HEK293 (cell line): ENCODE results near the gene AEBP1.

Experiments
- CTCF ChIA-PET: fragments of 350-600 bp; formaldehyde crosslinking; extraction: SDS; loops from one replicate; lab custom pipeline; 2021; ENCODE audit warnings: antibody characterized with exemption; lab: Yijun Ruan, JAX
- POLR2A ChIA-PET: fragments of 300-600 bp; formaldehyde crosslinking; extraction: SDS; loops from one replicate; lab custom pipeline; 2020; ENCODE audit warnings: antibody characterized with exemption, inconsistent platforms; lab: Yijun Ruan, JAX
- H3K27ac ChIP-seq: fragments of 200-500 bp; sonication (Bioruptor generic); 2 replicates; pipeline ENCODE4 v1.5.1; 2014; ENCODE audit warnings: low read depth, low read length, control low read depth, inconsistent platforms; ENCODE audit errors: extremely low read depth
- H3K36me3 ChIP-seq, 2 experiments: fragments of 200-500 bp in 1 of 2; sonication (Bioruptor generic) in 1 of 2; 1 replicate in 1 of 2; 2 replicates in 1 of 2; pipeline ENCODE4 v1.5.1; 2014 to 2017; ENCODE audit warnings: inconsistent platforms in 2 of 2, low read length in 2 of 2; ENCODE audit not compliant: control insufficient read depth in 2 of 2, insufficient read depth in 1 of 2
- H3K4me1 ChIP-seq: fragments of 200-500 bp; sonication (Bioruptor generic); 2 replicates; pipeline ENCODE4 v1.5.1; 2014; ENCODE audit warnings: mild to moderate bottlenecking, low read length, inconsistent platforms; ENCODE audit not compliant: control insufficient read depth, insufficient read depth
- H3K4me3 ChIP-seq: 2 replicates; pipeline ENCODE4 v1.5.1; 2011; ENCODE audit warnings: low read depth, mild to moderate bottlenecking, control low read depth, low read length, moderate library complexity
- H3K9me3 ChIP-seq: fragments of 200-500 bp; sonication (Bioruptor generic); 2 replicates; pipeline ENCODE4 v1.5.1; 2014; ENCODE audit warnings: low read depth, low read length, inconsistent platforms; ENCODE audit not compliant: control insufficient read depth, insufficient read depth
- GLI2 ChIP-seq: fragments of 450-650 bp; formaldehyde crosslinking; IDR thresholded peaks from 2 replicates; pipeline ENCODE4; 2017; ENCODE audit warnings: missing biosample characterization, missing genetic modification characterization, low read depth, borderline replicate concordance
- GLI4 ChIP-seq: fragments of 450-650 bp; formaldehyde crosslinking; IDR thresholded peaks from 2 replicates; pipeline ENCODE4 v1.5.1; 2016; ENCODE audit warnings: missing biosample characterization, missing genetic modification characterization
- GLIS1 ChIP-seq: fragments of 450-650 bp; formaldehyde crosslinking; IDR thresholded peaks from 2 replicates; pipeline ENCODE4 v1.5.1; 2016; ENCODE audit warnings: missing biosample characterization, missing genetic modification characterization
- KLF7 ChIP-seq: fragments of 450-650 bp; formaldehyde crosslinking; IDR thresholded peaks from 2 replicates; pipeline ENCODE4 v1.5.1; 2016; ENCODE audit warnings: missing biosample characterization, missing genetic modification characterization, borderline replicate concordance
- MYNN ChIP-seq: fragments of 450-650 bp; formaldehyde crosslinking; IDR thresholded peaks from 2 replicates; pipeline ENCODE4 v1.5.1; 2016; ENCODE audit warnings: missing biosample characterization, missing genetic modification characterization, borderline replicate concordance
- PRDM4 ChIP-seq: fragments of 450-650 bp; formaldehyde crosslinking; IDR thresholded peaks from 2 replicates; pipeline ENCODE4 v1.5.1; 2017; ENCODE audit warnings: missing biosample characterization, missing genetic modification characterization
- WT1 ChIP-seq: fragments of 450-650 bp; formaldehyde crosslinking; IDR thresholded peaks from 2 replicates; pipeline ENCODE4 v1.5.1; 2016; ENCODE audit warnings: missing biosample characterization, missing genetic modification characterization
- ZBTB8A ChIP-seq: fragments of 450-650 bp; formaldehyde crosslinking; IDR thresholded peaks from 2 replicates; pipeline ENCODE4 v1.5.1; 2016; ENCODE audit warnings: missing biosample characterization, missing genetic modification characterization
- ZFP37 ChIP-seq: fragments of 450-650 bp; formaldehyde crosslinking; IDR thresholded peaks from 2 replicates; pipeline ENCODE4 v1.5.1; 2016; ENCODE audit warnings: missing biosample characterization, missing genetic modification characterization
- ZIC2 ChIP-seq: fragments of 450-650 bp; formaldehyde crosslinking; IDR thresholded peaks from 2 replicates; pipeline ENCODE4 v1.5.1; 2016; ENCODE audit warnings: missing biosample characterization, missing genetic modification characterization
- ZNF133 ChIP-seq: fragments of 450-650 bp; formaldehyde crosslinking; IDR thresholded peaks from 2 replicates; pipeline ENCODE4 v1.5.1; 2016; ENCODE audit warnings: missing biosample characterization, missing genetic modification characterization
- ZNF146 ChIP-seq: fragments of 450-650 bp; formaldehyde crosslinking; IDR thresholded peaks from 2 replicates; pipeline ENCODE4 v1.5.1; 2016; ENCODE audit warnings: missing biosample characterization, missing genetic modification characterization
- ZNF24 ChIP-seq: fragments of 450-650 bp; formaldehyde crosslinking; IDR thresholded peaks from 2 replicates; pipeline ENCODE4 v1.5.1; 2016; ENCODE audit warnings: missing biosample characterization, missing genetic modification characterization
- ZNF362 ChIP-seq: fragments of 450-650 bp; formaldehyde crosslinking; IDR thresholded peaks from 2 replicates; pipeline ENCODE4 v1.5.1; 2016; ENCODE audit warnings: missing biosample characterization, missing genetic modification characterization
- ZNF510 ChIP-seq: fragments of 450-650 bp; formaldehyde crosslinking; IDR thresholded peaks from 2 replicates; pipeline ENCODE4 v1.5.1; 2018; ENCODE audit warnings: mild to moderate bottlenecking, missing genetic modification characterization, missing biosample characterization; ENCODE audit not compliant: insufficient replicate concordance
- ZNF530 ChIP-seq: fragments of 450-650 bp; formaldehyde crosslinking; IDR thresholded peaks from 2 replicates; pipeline ENCODE4 v1.5.1; 2016; ENCODE audit warnings: low read depth, missing biosample characterization, missing genetic modification characterization
- ZNF544 ChIP-seq: fragments of 450-650 bp; formaldehyde crosslinking; IDR thresholded peaks from 2 replicates; pipeline ENCODE4 v1.5.0; 2017; ENCODE audit warnings: missing biosample characterization, missing genetic modification characterization
- ZNF555 ChIP-seq: fragments of 450-650 bp; formaldehyde crosslinking; conservative IDR thresholded peaks from 2 replicates; pipeline ENCODE4 v1.5.1; 2017; ENCODE audit warnings: missing biosample characterization, mild to moderate bottlenecking, missing genetic modification characterization, inconsistent platforms
- ZNF561 ChIP-seq: fragments of 450-650 bp; IDR thresholded peaks from 2 replicates; pipeline ENCODE4 v1.5.1; 2018; ENCODE audit warnings: missing biosample characterization, missing genetic modification characterization, borderline replicate concordance
- ZNF600 ChIP-seq: fragments of 450-650 bp; formaldehyde crosslinking; IDR thresholded peaks from 2 replicates; pipeline ENCODE4 v1.5.1; 2016; ENCODE audit warnings: missing biosample characterization, missing genetic modification characterization
- ZNF610 ChIP-seq: fragments of 450-650 bp; formaldehyde crosslinking; IDR thresholded peaks from 2 replicates; pipeline ENCODE4 v1.5.1; 2016; ENCODE audit warnings: missing biosample characterization, missing genetic modification characterization, borderline replicate concordance
- ZNF660 ChIP-seq: fragments of 450-650 bp; IDR thresholded peaks from 2 replicates; pipeline ENCODE4 v1.5.1; 2018; ENCODE audit warnings: missing biosample characterization, mild to moderate bottlenecking, missing genetic modification characterization
- ZNF776 ChIP-seq: fragments of 450-650 bp; formaldehyde crosslinking; IDR thresholded peaks from 2 replicates; pipeline ENCODE4 v1.5.0; 2017; ENCODE audit warnings: missing biosample characterization, missing genetic modification characterization, borderline replicate concordance
- ZNF792 ChIP-seq: fragments of 450-650 bp; formaldehyde crosslinking; IDR thresholded peaks from 2 replicates; pipeline ENCODE4 v1.5.1; 2016; ENCODE audit warnings: missing biosample characterization, missing genetic modification characterization
- ZSCAN23 ChIP-seq: fragments of 450-650 bp; formaldehyde crosslinking; IDR thresholded peaks from 2 replicates; pipeline ENCODE4 v1.5.1; 2016; ENCODE audit warnings: missing biosample characterization, missing genetic modification characterization
- TF ChIP-seq, protein P1 (sequence below): fragments of 450-650 bp; formaldehyde crosslinking; IDR thresholded peaks from 2 replicates; pipeline ENCODE4 v1.5.1; 2017; ENCODE audit warnings: missing biosample characterization, missing genetic modification characterization

Gene AEBP1

DNA sequence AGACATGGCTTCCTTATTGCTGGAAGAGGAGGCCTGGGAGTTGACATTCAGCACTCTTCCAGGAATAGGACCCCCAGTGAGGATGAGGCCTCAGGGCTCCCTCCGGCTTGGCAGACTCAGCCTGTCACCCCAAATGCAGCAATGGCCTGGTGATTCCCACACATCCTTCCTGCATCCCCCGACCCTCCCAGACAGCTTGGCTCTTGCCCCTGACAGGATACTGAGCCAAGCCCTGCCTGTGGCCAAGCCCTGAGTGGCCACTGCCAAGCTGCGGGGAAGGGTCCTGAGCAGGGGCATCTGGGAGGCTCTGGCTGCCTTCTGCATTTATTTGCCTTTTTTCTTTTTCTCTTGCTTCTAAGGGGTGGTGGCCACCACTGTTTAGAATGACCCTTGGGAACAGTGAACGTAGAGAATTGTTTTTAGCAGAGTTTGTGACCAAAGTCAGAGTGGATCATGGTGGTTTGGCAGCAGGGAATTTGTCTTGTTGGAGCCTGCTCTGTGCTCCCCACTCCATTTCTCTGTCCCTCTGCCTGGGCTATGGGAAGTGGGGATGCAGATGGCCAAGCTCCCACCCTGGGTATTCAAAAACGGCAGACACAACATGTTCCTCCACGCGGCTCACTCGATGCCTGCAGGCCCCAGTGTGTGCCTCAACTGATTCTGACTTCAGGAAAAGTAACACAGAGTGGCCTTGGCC lies 43.0 kb upstream of the AEBP1 start:
- TF ChIP-seq ZNF792 (tag by site-specific recombination) (no peak), ZNF600 (tag by site-specific recombination) (no peak), GLI2 (tag by site-specific recombination) (no peak), ZNF362 (tag by site-specific recombination) (no peak), ZNF146 (tag by site-specific recombination) (no peak)
- Histone ChIP-seq H3K4me1 (no peaks in the 10 kb centered on the region), H3K27ac (no peak overlapping the region), H3K4me3 (no peak overlapping the region), H3K36me3 (peaks cover 6 to 68% of the 10 kb centered on the region in 2 experiments; a peak in 2 of 3 replicates), H3K9me3 (no peaks in the 10 kb centered on the region)
- ChIA-PET POLR2A (interaction anchor here (2.1 kb wide), 1 partner anchor 17 kb away, joined by 6 read pairs; the partner anchor contains the start of gene DBNL), CTCF (no interaction called here)

- H3K4me1 ChIP-seq, result no peaks in the 10 kb centered on the region
- TF ChIP-seq ZNF544 (no peak), ZNF555 (no peak), ZSCAN23 (tag by site-specific recombination) (no peak), WT1 (no peak)
- TF ChIP-seq, all 188 proteins: peak for 0
- Histone ChIP-seq H3K36me3 (peaks cover 3 to 62% of the 10 kb centered on the region in 2 experiments; a peak in 1 of 3 replicates), H3K27ac (no peak overlapping the region), H3K4me3 (no peak overlapping the region), H3K9me3 (no peaks in the 10 kb centered on the region)
- POLR2A ChIA-PET, result interaction anchor here (0.6 to 2.1 kb wide), 2 partner anchors 17 to 42 kb away, joined by 3 to 6 read pairs; partner anchors contain the start of gene DBNL
- CTCF ChIA-PET, result interaction anchor here (0.7 kb wide), 1 partner anchor 11 kb away, joined by 3 read pairs; no protein-coding TSS in a partner anchor
Measured at GRCh38 chr7:44061645-44062179, 42.4 kb upstream of the AEBP1 start.

DNA sequence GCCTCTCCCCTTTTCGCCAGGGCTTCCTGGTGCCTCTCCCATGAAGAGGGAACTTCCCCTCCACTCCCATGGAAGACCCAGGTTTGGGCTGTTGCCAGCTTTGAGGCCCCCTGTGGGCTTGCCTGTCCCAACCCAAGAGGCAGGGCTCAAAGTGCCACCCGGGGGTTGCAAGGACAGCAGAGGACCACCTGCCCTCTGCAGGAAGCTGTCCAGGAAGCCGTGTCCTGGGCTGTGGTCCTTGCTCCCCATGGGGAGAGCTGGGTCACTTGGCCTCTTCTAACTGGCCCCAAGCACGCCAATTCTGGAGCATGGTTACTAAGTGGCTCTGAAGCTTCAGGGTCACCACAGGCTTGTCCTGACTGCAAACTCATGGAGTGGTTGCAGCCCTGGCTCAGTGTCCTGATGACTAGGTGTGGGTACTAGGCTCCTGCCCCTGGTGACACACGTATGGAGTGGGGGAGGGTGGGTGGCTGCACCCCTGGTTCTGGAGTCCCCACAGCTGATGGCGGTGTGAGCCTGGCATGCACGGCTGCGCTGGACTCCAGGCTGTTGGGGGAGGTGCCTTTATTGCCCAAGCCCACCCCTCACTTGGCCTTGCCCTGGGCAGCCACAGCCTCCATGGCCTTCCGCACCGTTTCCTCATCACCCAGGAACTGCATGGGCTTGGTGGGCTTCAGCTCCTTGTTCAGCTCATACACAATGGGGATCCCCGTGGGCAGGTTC lies 41.8 kb upstream of the AEBP1 start:
- Histone ChIP-seq H3K9me3 (no peaks in the 10 kb centered on the region), H3K4me3 (no peak overlapping the region), H3K27ac (no peak overlapping the region), H3K36me3 (peaks cover 3 to 56% of the 10 kb centered on the region in 2 experiments; a peak in 1 of 3 replicates), H3K4me1 (no peaks in the 10 kb centered on the region)
- ChIA-PET CTCF (interaction anchor here (0.7 kb wide), 1 partner anchor 10 kb away, joined by 3 read pairs; no protein-coding TSS in a partner anchor), POLR2A (interaction anchor here (0.6 to 2.1 kb wide), 3 partner anchors 18 to 185 kb away, joined by 3 to 6 read pairs (median 3); partner anchors contain the start of gene DBNL)
- TF ChIP-seq, protein P1, sequence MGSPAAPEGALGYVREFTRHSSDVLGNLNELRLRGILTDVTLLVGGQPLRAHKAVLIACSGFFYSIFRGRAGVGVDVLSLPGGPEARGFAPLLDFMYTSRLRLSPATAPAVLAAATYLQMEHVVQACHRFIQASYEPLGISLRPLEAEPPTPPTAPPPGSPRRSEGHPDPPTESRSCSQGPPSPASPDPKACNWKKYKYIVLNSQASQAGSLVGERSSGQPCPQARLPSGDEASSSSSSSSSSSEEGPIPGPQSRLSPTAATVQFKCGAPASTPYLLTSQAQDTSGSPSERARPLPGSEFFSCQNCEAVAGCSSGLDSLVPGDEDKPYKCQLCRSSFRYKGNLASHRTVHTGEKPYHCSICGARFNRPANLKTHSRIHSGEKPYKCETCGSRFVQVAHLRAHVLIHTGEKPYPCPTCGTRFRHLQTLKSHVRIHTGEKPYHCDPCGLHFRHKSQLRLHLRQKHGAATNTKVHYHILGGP (tag by site-specific recombination), result no peak
- no peak for TF ChIP-seq ZNF530 (tag by site-specific recombination)
- no peak for TF ChIP-seq ZNF660 (tag by site-specific recombination)
- peak; percentile 56 for TF ChIP-seq ZIC2 (tag by site-specific recombination)
- no peak for TF ChIP-seq ZFP37 (tag by site-specific recombination)
- no peak for TF ChIP-seq ZNF561
- TF ChIP-seq ZNF24 (tag by site-specific recombination), result no peak
- TF ChIP-seq ZNF510 (tag by site-specific recombination), result no peak
- TF ChIP-seq ZNF776 (tag by site-specific recombination), result no peak
- no peak for TF ChIP-seq GLI4
- no peak for TF ChIP-seq KLF7 (tag by site-specific recombination)
- 0 out of 2 replicates have a peak, but pooled peaks have one; percentile 17 for TF ChIP-seq GLIS1 (tag by site-specific recombination)
- TF ChIP-seq ZNF133, result no peak
- TF ChIP-seq MYNN (tag by site-specific recombination), result no peak
- no peak for TF ChIP-seq ZNF610 (tag by site-specific recombination)
- TF ChIP-seq PRDM4 (tag by site-specific recombination), result no peak
- no peak for TF ChIP-seq ZBTB8A (tag by site-specific recombination)
